GM12874 (cell line): ENCODE measurements around the gene IDE.

Source experiments
- CTCF ChIP-seq: IDR thresholded peaks from 2 replicates; pipeline ENCODE4 v1.5.1; 2011; ENCODE audit warnings: low read depth, mild to moderate bottlenecking, control low read depth, low read length, moderate library complexity; ENCODE audit not compliant: insufficient read depth

IDE gene

GRCh38 chr10:92452313-92452712 is 121.6 kb downstream of the IDE start:
- TF ChIP-seq CTCF: no peak

- TF ChIP-seq CTCF: no peak
Measured at GRCh38 chr10:92451431-92451830, 122.5 kb downstream of the IDE start.

GRCh38 chr10:92450896-92451295 is 123.0 kb downstream of the IDE start:
- no peak for TF ChIP-seq CTCF

- TF ChIP-seq CTCF: no peak
Measured at GRCh38 chr10:92440578-92440977, 133.3 kb downstream of the IDE start.

GRCh38 chr10:92438220-92438619 is 135.7 kb downstream of the IDE start:
- TF ChIP-seq CTCF: no peak

- TF ChIP-seq CTCF: no peak
Measured at GRCh38 chr10:92436611-92437010, 137.3 kb downstream of the IDE start.

- no peak for TF ChIP-seq CTCF
Measured at GRCh38 chr10:92434385-92434784, 139.5 kb downstream of the IDE start.

- no peak for TF ChIP-seq CTCF
Measured at GRCh38 chr10:92432596-92432995, 141.3 kb downstream of the IDE start.
